ENCODE results near the gene PRKG1.

Gene PRKG1

GRCh38 chr10:51364674-51365073, 290.4 kb downstream of the PRKG1 start:
- Histone ChIP-seq H3K9me2 (replicated peaks; ENCODE audit: low read depth, low read length) (no peaks in the 10 kb centered on the region), H3F3A (ENCODE audit: low read depth) (no peaks in the 10 kb centered on the region), H3K9me3 (ENCODE audit: insufficient read depth, low read depth, low read length) (no peaks in the 10 kb centered on the region), H3K9ac (ENCODE audit: low read depth, low read length, poor library complexity, severe bottlenecking) (no peak overlapping the region), H3K79me2 (ENCODE audit: insufficient read depth, low read length) (no peaks in the 10 kb centered on the region), H3K36me3 (ENCODE audit: insufficient read depth, low read length) (no peaks in the 10 kb centered on the region), H2AFZ (ENCODE audit: low read length) (no peak overlapping the region), H3K4me2 (ENCODE audit: low read depth, low read length, poor library complexity, severe bottlenecking) (no peak overlapping the region), H3K4me1 (ENCODE audit: insufficient read depth, low read length, poor library complexity, severe bottlenecking) (no peaks in the 10 kb centered on the region), H3K27me3 (ENCODE audit: insufficient read depth, low read length, poor library complexity, severe bottlenecking) (no peaks in the 10 kb centered on the region), H4K20me1 (ENCODE audit: insufficient read depth, low read length, poor library complexity, severe bottlenecking) (no peaks in the 10 kb centered on the region), H3K4me3 (ENCODE audit: low read length, poor library complexity, severe bottlenecking) (no peak overlapping the region)
- TF ChIP-seq CTCF (conservative IDR thresholded peaks at IDR 0.05; ENCODE audit: low read length) (no peak), EZH2phosphoT487 (IDR thresholded peaks at IDR 0.05; ENCODE audit: borderline replicate concordance) (no peak)

- Histone ChIP-seq H4K20me1 (ENCODE audit: insufficient read depth, low read length, poor library complexity, severe bottlenecking) (no peaks in the 10 kb centered on the region), H3K4me3 (ENCODE audit: low read length, poor library complexity, severe bottlenecking) (no peak overlapping the region), H3K27me3 (ENCODE audit: insufficient read depth, low read length, poor library complexity, severe bottlenecking) (no peaks in the 10 kb centered on the region), H3F3A (ENCODE audit: low read depth) (no peaks in the 10 kb centered on the region), H3K9me2 (replicated peaks; ENCODE audit: low read depth, low read length) (no peaks in the 10 kb centered on the region), H3K4me1 (ENCODE audit: insufficient read depth, low read length, poor library complexity, severe bottlenecking) (no peaks in the 10 kb centered on the region), H3K9me3 (ENCODE audit: insufficient read depth, low read depth, low read length) (no peaks in the 10 kb centered on the region), H2AFZ (ENCODE audit: low read length) (no peak overlapping the region), H3K4me2 (ENCODE audit: low read depth, low read length, poor library complexity, severe bottlenecking) (no peak overlapping the region), H3K79me2 (ENCODE audit: insufficient read depth, low read length) (no peaks in the 10 kb centered on the region), H3K9ac (ENCODE audit: low read depth, low read length, poor library complexity, severe bottlenecking) (no peak overlapping the region), H3K36me3 (ENCODE audit: insufficient read depth, low read length) (no peaks in the 10 kb centered on the region)
- TF ChIP-seq CTCF (conservative IDR thresholded peaks at IDR 0.05; ENCODE audit: low read length) (no peak), EZH2phosphoT487 (IDR thresholded peaks at IDR 0.05; ENCODE audit: borderline replicate concordance) (no peak)
Observed at GRCh38 chr10:51366044-51366443, 291.8 kb downstream of the PRKG1 start.

- H3K4me3 ChIP-seq (ENCODE audit: low read length, poor library complexity, severe bottlenecking) = no peak overlapping the region
- no peaks in the 10 kb centered on the region for H3K9me3 ChIP-seq (ENCODE audit: insufficient read depth, low read depth, low read length)
- H3K4me2 ChIP-seq (ENCODE audit: low read depth, low read length, poor library complexity, severe bottlenecking) = no peak overlapping the region
- H3K79me2 ChIP-seq (ENCODE audit: insufficient read depth, low read length) = no peaks in the 10 kb centered on the region
- no peaks in the 10 kb centered on the region for H3K4me1 ChIP-seq (ENCODE audit: insufficient read depth, low read length, poor library complexity, severe bottlenecking)
- no peaks in the 10 kb centered on the region for H3K27me3 ChIP-seq (ENCODE audit: insufficient read depth, low read length, poor library complexity, severe bottlenecking)
- H3K36me3 ChIP-seq (ENCODE audit: insufficient read depth, low read length) = no peaks in the 10 kb centered on the region
- H3F3A ChIP-seq (ENCODE audit: low read depth) = no peaks in the 10 kb centered on the region
- no peaks in the 10 kb centered on the region for H4K20me1 ChIP-seq (ENCODE audit: insufficient read depth, low read length, poor library complexity, severe bottlenecking)
- no peak overlapping the region for H3K9ac ChIP-seq (ENCODE audit: low read depth, low read length, poor library complexity, severe bottlenecking)
- no peak overlapping the region for H2AFZ ChIP-seq (ENCODE audit: low read length)
- H3K9me2 ChIP-seq (replicated peaks; ENCODE audit: low read depth, low read length) = no peaks in the 10 kb centered on the region
- TF ChIP-seq EZH2phosphoT487 (IDR thresholded peaks at IDR 0.05; ENCODE audit: borderline replicate concordance) = no peak
- no peak for TF ChIP-seq CTCF (conservative IDR thresholded peaks at IDR 0.05; ENCODE audit: low read length)
Observed at GRCh38 chr10:51367127-51367526, 292.8 kb downstream of the PRKG1 start.

All from Loucy (cell line).